Rectal smooth muscle tissue (tissue), 1 donor: ENCODE data around the gene CRYBA1.
"Not testable (repeated sequence)": the region's sequence is repeated elsewhere in the genome, so short reads cannot be mapped to it uniquely, and the experiment has no call there.

Experiments
- H3K27ac ChIP-seq: one replicate; pipeline ENCODE4 v1.7.0; 2013; ENCODE audit warnings: low read depth, low read length, inconsistent platforms
- H3K27me3 ChIP-seq: one replicate; pipeline ENCODE4 v1.7.0; 2013; ENCODE audit warnings: low read length; ENCODE audit not compliant: control insufficient read depth, insufficient read depth
- H3K36me3 ChIP-seq: one replicate; pipeline ENCODE4 v1.7.0; 2013; ENCODE audit warnings: low read length; ENCODE audit not compliant: control insufficient read depth, insufficient read depth
- H3K4me1 ChIP-seq: one replicate; pipeline ENCODE4 v1.7.0; 2013; ENCODE audit warnings: low read length; ENCODE audit not compliant: control insufficient read depth, insufficient read depth
- H3K4me3 ChIP-seq: one replicate; pipeline ENCODE4 v1.7.0; 2013; ENCODE audit warnings: low read length
- H3K9ac ChIP-seq: one replicate; pipeline ENCODE4 v1.7.0; 2013; ENCODE audit warnings: low read length

CRYBA1 gene

GRCh38 chr17:29256735-29257466, 10.2 kb downstream of the CRYBA1 start:
- Histone ChIP-seq H3K9ac (no peak overlapping the region), H3K27ac (peak overlapping the region; percentile 60), H3K4me3 (no peak overlapping the region), H3K4me1 (peaks cover 6% of the 10 kb centered on the region), H3K36me3 (peaks cover 3% of the 10 kb centered on the region), H3K27me3 (no peaks in the 10 kb centered on the region)

GRCh38 chr17:29257756-29258155, 11.1 kb downstream of the CRYBA1 start:
- Histone ChIP-seq H3K4me1 (peaks cover 6% of the 10 kb centered on the region), H3K9ac (no peak overlapping the region), H3K36me3 (peaks cover 3% of the 10 kb centered on the region), H3K4me3 (no peak overlapping the region), H3K27me3 (no peaks in the 10 kb centered on the region), H3K27ac (peak overlapping the region; percentile 43)

GRCh38 chr17:29263916-29264315, 17.3 kb downstream of the CRYBA1 start:
- Histone ChIP-seq H3K36me3 (peaks cover 10% of the 10 kb centered on the region), H3K9ac (no peak overlapping the region), H3K4me3 (no peak overlapping the region), H3K27ac (no peak overlapping the region), H3K27me3 (no peaks in the 10 kb centered on the region), H3K4me1 (no peaks in the 10 kb centered on the region)

- not testable (repeated sequence) for H3K36me3 ChIP-seq, H3K4me1 ChIP-seq, H3K9ac ChIP-seq
These were observed 25.3 kb downstream of the CRYBA1 start for GRCh38 chr17:29271980-29272379.

GRCh38 chr17:29273924-29274323, 27.3 kb downstream of the CRYBA1 start:
- Histone ChIP-seq H3K27ac (no peak overlapping the region), H3K27me3 (no peaks in the 10 kb centered on the region), H3K9ac (no peak overlapping the region), H3K4me1 (no peaks in the 10 kb centered on the region), H3K36me3 (peaks cover 2% of the 10 kb centered on the region), H3K4me3 (no peak overlapping the region)

More at GRCh38 chr17:29271980-29272379, 25.3 kb downstream of the CRYBA1 start:
- H3K27ac ChIP-seq, H3K4me3 ChIP-seq, H3K27me3 ChIP-seq: not testable (repeated sequence)

- Histone ChIP-seq H3K4me1 (peaks cover 4% of the 10 kb centered on the region), H3K36me3 (peaks cover 15% of the 10 kb centered on the region)
These were observed 32.0 kb downstream of the CRYBA1 start for GRCh38 chr17:29278692-29279091.

GRCh38 chr17:29279397-29280070, 32.9 kb downstream of the CRYBA1 start:
- Histone ChIP-seq H3K4me3 (no peak overlapping the region), H3K9ac (no peak overlapping the region), H3K4me1 (peaks cover 4% of the 10 kb centered on the region), H3K27me3 (no peaks in the 10 kb centered on the region), H3K27ac (no peak overlapping the region), H3K36me3 (peaks cover 15% of the 10 kb centered on the region)

More at GRCh38 chr17:29278692-29279091, 32.0 kb downstream of the CRYBA1 start:
- Histone ChIP-seq H3K9ac (no peak overlapping the region), H3K27ac (no peak overlapping the region), H3K4me3 (no peak overlapping the region), H3K27me3 (no peaks in the 10 kb centered on the region)

- Histone ChIP-seq H3K36me3 (peaks cover 23% of the 10 kb centered on the region), H3K27ac (no peak overlapping the region), H3K4me1 (peaks cover 4% of the 10 kb centered on the region), H3K9ac (no peak overlapping the region), H3K4me3 (peak overlapping the region; percentile 7), H3K27me3 (no peaks in the 10 kb centered on the region)
These were observed 36.8 kb downstream of the CRYBA1 start for GRCh38 chr17:29283496-29283895.

GRCh38 chr17:29283961-29284360, 37.3 kb downstream of the CRYBA1 start:
- Histone ChIP-seq H3K27me3 (no peaks in the 10 kb centered on the region), H3K4me3 (no peak overlapping the region), H3K27ac (no peak overlapping the region), H3K4me1 (peaks cover 4% of the 10 kb centered on the region), H3K9ac (no peak overlapping the region), H3K36me3 (peaks cover 21% of the 10 kb centered on the region)

GRCh38 chr17:29289852-29290251, 43.2 kb downstream of the CRYBA1 start:
- Histone ChIP-seq H3K9ac (no peak overlapping the region), H3K4me1 (peaks cover 13% of the 10 kb centered on the region), H3K36me3 (peaks cover 8% of the 10 kb centered on the region), H3K4me3 (no peak overlapping the region), H3K27me3 (no peaks in the 10 kb centered on the region), H3K27ac (no peak overlapping the region)

GRCh38 chr17:29291163-29291752, 44.6 kb downstream of the CRYBA1 start:
- Histone ChIP-seq H3K9ac (no peak overlapping the region), H3K36me3 (peaks cover 4% of the 10 kb centered on the region), H3K27me3 (no peaks in the 10 kb centered on the region), H3K4me3 (peak overlapping the region; percentile 81), H3K27ac (peak overlapping the region; percentile 97), H3K4me1 (peaks cover 13% of the 10 kb centered on the region)

GRCh38 chr17:29292071-29292991, 45.7 kb downstream of the CRYBA1 start:
- Histone ChIP-seq H3K9ac (peak overlapping the region; percentile 99), H3K4me1 (peaks cover 13% of the 10 kb centered on the region), H3K27ac (peak overlapping the region; percentile 97)

More at GRCh38 chr17:29292071-29292991, 45.7 kb downstream of the CRYBA1 start:
- Histone ChIP-seq H3K27me3 (no peaks in the 10 kb centered on the region), H3K4me3 (peak overlapping the region; percentile 99), H3K36me3 (no peaks in the 10 kb centered on the region)
